Spleen (tissue), 11 donors: Measurements from ENCODE around the gene ZNF23. TPM values are rescaled to one million over a fixed set of nuclear protein-coding genes. Genes with fewer than 3 reads are reported as not detected.

Experiments used
- DNase-seq: peaks from one replicate; pipeline ENCODE4 v3.0.0-alpha.2; 2020
- H3K27ac ChIP-seq, 8 donors: fragments of 200-600 bp; sonication (generic) in 7 of 8; 1 replicate in 4 of 8; 2 replicates in 4 of 8; pipeline versions ENCODE4 v1.5.0 to v1.8.0; 2016 to 2021; ENCODE audit warnings: inconsistent platforms in 4 of 8, mild to moderate bottlenecking in 4 of 8, moderate library complexity in 1 of 8
- H3K27me3 ChIP-seq, 7 donors: fragments of 200-600 bp; sonication (generic) in 6 of 7; replicated peaks in 1 of 7; 1 replicate in 4 of 7; 2 replicates in 3 of 7; pipeline versions ENCODE4 v1.5.0 to v1.8.0; 2016 to 2021; ENCODE audit warnings: inconsistent platforms in 3 of 7, mild to moderate bottlenecking in 1 of 7
- H3K36me3 ChIP-seq, 6 donors: fragments of 200-600 bp; sonication (generic) in 5 of 6; 1 replicate in 4 of 6; 2 replicates in 2 of 6; pipeline versions ENCODE4 v1.5.0 to v1.8.0; 2016 to 2021; ENCODE audit warnings: inconsistent platforms in 2 of 6
- H3K4me1 ChIP-seq, 6 donors: fragments of 200-600 bp; sonication (generic) in 5 of 6; 1 replicate in 3 of 6; 2 replicates in 3 of 6; pipeline versions ENCODE4 v1.5.0 to v1.8.0; 2016 to 2021; ENCODE audit warnings: inconsistent platforms in 3 of 6
- H3K4me3 ChIP-seq, 8 donors: fragments of 200-600 bp; sonication (generic) in 7 of 8; 1 replicate in 4 of 8; 2 replicates in 4 of 8; pipeline versions ENCODE4 v1.5.0 to v1.8.0; 2016 to 2021; ENCODE audit warnings: inconsistent platforms in 4 of 8, mild to moderate bottlenecking in 4 of 8, moderate library complexity in 2 of 8
- H3K9me3 ChIP-seq, 8 donors: fragments of 200-600 bp; sonication (generic) in 7 of 8; 1 replicate in 4 of 8; 2 replicates in 4 of 8; pipeline versions ENCODE4 v1.5.0 to v1.8.0; 2016 to 2021; ENCODE audit warnings: inconsistent platforms in 4 of 8
- POLR2A ChIP-seq, 3 donors: fragments of 450-650 bp; IDR thresholded peaks; one replicate each; pipeline ENCODE4 v1.5.1; 2017; ENCODE audit warnings: antibody characterized with exemption in 3 of 3, mild to moderate bottlenecking in 1 of 3
- POLR2AphosphoS5 ChIP-seq, 3 donors: sonication (generic); formaldehyde crosslinking; IDR thresholded peaks; one replicate each; pipeline ENCODE4 v1.5.1; 2017; ENCODE audit warnings: antibody characterized with exemption in 3 of 3
- WGBS, 5 donors: extraction: QIAGEN DNeasy Blood & Tissue Kit in 3 of 5; methylation state at CpG; one replicate each; pipeline versions ENCODE4 v1.1.5 to v1.1.7; 2013 to 2018; 5-methylcytosine and 5-hydroxymethylcytosine counted together
- intact Hi-C: fragments of 100-400 bp; cut with DNase I; formaldehyde crosslinking; loops from one replicate; pipeline ENCODE4 v1.15.0; 2023; ENCODE audit warnings: low total_unique reads
- polyA plus RNA-seq, 3 donors: library from polyadenylated mRNA; stranded (reverse); fragments of 200-250 nt; gene quantifications; one replicate each; pipeline ENCODE4 v1.2.1, GENCODE V29; 2013
- total RNA-seq, 7 donors: library from RNA; depleted of rRNA in 3 of 7; stranded (reverse); fragments of >200 nt in 3 of 7; fragmentation: NEBNext Ultra II Directional in 4 of 7; extraction: Animal tissue kit (Norgen Biotek cat#: 25700) in 4 of 7; gene quantifications; one replicate each; pipeline versions ENCODE4 v1.1.0 to v1.2.1, GENCODE V29; 2016 to 2021
- TF ChIP-seq, protein P1 (sequence below), 11 experiments: fragments of 200-600 bp in 7 of 11; fragments of 450-650 bp in 4 of 11; sonication (generic) in 4 of 11; IDR thresholded peaks in 8 of 11; conservative IDR thresholded peaks in 3 of 11; 1 replicate in 7 of 11; 2 replicates in 4 of 11; pipeline versions ENCODE4 v1.4.0 to v1.8.0; 2016 to 2021; ENCODE audit warnings: antibody characterized with exemption in 11 of 11, inconsistent platforms in 4 of 11, mild to moderate bottlenecking in 1 of 11
- donor health status: healthy with polysubstance abuse.
- donor health status: DM: no; HTN: no; CAD: no; lungs with moderate emphysema.
- donor health status: DM: no; HTN: no; CAD: no.
- donor health status: Bipolar disorder and iron deficiency.
- donor health status: healthy.
- donor health status: DM: no; HTN: no; CAD: no.
- donor health status: DM: yes; HTN: yes; CAD: no.

ZNF23 gene
- total and polyA plus RNA-seq, 10 donors, result 6.3 to 12.4 (median 10.6) TPM

DNA sequence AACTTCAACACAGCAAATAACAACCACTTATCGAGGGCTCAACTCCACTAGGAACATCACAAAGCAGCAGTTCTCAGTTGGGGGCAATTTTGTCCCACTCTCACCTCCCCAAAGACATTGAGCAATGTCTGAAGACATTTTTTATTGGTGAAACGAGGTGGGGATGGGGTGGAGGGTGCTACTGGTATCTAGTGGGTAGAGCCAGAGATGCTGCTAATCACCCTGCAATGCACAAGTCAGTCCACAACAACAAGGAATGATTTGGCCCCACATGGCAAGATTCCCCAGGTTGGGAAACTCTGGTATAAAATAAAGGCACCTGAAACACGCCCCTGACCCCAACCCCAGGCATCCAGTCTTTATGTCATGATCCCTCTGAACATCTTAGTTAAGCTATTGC lies 53.5 kb downstream of the ZNF23 start:
- intact Hi-C loops, result no loop called here
- 43 to 61% (median 48%) methylated on average over 3 of the region's 3 CpGs for WGBS, 5 donors
- no peak overlapping the region for H3K4me3 ChIP-seq
- peaks cover 0 to 15% (median 8%) of the 10 kb centered on the region in 6 donors for H3K4me1 ChIP-seq
- H3K27me3 ChIP-seq, result peaks cover 0 to 39% (median 7%) of the 10 kb centered on the region in 7 donors
- no peak overlapping the region for H3K27ac ChIP-seq
- DNase-seq, result no peak
- no peaks in the 10 kb centered on the region for H3K36me3 ChIP-seq
- TF ChIP-seq POLR2A (IDR thresholded peaks at IDR 0.05), result no peak
- no peak for TF ChIP-seq POLR2AphosphoS5 (IDR thresholded peaks at IDR 0.05)
- TF ChIP-seq, protein P1, sequence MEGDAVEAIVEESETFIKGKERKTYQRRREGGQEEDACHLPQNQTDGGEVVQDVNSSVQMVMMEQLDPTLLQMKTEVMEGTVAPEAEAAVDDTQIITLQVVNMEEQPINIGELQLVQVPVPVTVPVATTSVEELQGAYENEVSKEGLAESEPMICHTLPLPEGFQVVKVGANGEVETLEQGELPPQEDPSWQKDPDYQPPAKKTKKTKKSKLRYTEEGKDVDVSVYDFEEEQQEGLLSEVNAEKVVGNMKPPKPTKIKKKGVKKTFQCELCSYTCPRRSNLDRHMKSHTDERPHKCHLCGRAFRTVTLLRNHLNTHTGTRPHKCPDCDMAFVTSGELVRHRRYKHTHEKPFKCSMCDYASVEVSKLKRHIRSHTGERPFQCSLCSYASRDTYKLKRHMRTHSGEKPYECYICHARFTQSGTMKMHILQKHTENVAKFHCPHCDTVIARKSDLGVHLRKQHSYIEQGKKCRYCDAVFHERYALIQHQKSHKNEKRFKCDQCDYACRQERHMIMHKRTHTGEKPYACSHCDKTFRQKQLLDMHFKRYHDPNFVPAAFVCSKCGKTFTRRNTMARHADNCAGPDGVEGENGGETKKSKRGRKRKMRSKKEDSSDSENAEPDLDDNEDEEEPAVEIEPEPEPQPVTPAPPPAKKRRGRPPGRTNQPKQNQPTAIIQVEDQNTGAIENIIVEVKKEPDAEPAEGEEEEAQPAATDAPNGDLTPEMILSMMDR (IDR thresholded peaks at IDR 0.05 in 8 of 11, conservative IDR thresholded peaks at IDR 0.05 in 3 of 11), result no peak
- peaks cover 0 to 17% (median 11%) of the 10 kb centered on the region in 8 donors for H3K9me3 ChIP-seq

DNA sequence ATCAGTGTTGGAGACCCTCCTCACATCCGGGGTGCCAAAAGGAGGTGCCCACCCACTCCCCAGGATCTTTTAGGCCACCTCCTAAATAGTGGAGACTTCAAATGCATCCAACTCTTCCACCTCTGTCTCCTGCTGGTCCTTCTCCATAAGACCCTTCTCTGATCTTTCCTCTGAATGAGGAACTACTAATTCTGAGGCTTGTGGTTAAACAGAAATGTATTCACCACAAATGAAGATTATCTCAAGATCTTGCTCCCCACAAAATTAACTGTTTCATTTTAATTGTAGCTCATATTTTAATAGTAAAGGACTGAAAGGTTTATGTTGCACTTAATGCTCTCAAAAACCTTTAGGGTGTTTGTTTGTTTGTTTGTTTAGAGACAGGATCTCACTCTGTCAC lies 54.3 kb downstream of the ZNF23 start:
- Histone ChIP-seq H3K27me3 (peaks cover 0 to 45% (median 7%) of the 10 kb centered on the region in 7 donors), H3K4me3 (no peak overlapping the region), H3K36me3 (no peaks in the 10 kb centered on the region), H3K9me3 (peaks cover 0 to 18% (median 11%) of the 10 kb centered on the region in 8 donors), H3K4me1 (peaks cover 0 to 12% (median 7%) of the 10 kb centered on the region in 6 donors), H3K27ac (no peak overlapping the region)
- intact Hi-C loops, result no loop called here
- TF ChIP-seq POLR2A (IDR thresholded peaks at IDR 0.05) (no peak), POLR2AphosphoS5 (IDR thresholded peaks at IDR 0.05) (no peak)
- TF ChIP-seq, protein P1 (IDR thresholded peaks at IDR 0.05 in 8 of 11, conservative IDR thresholded peaks at IDR 0.05 in 3 of 11), result no peak
- DNase-seq, result no peak
- WGBS, 5 donors, result 63 to 73% (median 65%) methylated on average over 1 of the region's 1 CpG

DNA sequence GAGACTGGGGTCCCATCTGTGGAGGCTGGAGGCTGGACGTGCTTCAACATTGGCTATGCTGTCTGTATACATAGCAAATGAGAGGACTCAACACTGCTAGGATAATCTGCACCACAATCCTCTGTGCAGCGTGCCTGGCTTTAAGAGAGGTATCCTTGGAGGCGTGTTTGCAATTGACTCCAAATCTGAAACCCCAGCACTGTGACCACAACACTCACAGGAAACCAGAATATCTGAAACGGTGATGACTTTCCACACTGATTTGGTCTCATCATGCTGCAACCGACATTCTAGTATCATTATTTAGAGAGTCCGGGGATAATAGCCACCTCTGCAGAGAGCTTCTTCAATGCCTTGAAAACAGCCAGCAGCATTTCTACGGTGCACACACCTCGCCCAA lies 55.3 kb downstream of the ZNF23 start:
- intact Hi-C loops, result no loop called here
- Histone ChIP-seq H3K4me1 (peaks cover 0 to 4% (median 0%) of the 10 kb centered on the region in 6 donors), H3K27ac (no peak overlapping the region), H3K27me3 (peaks cover 0 to 43% (median 0%) of the 10 kb centered on the region in 7 donors), H3K4me3 (no peak overlapping the region), H3K9me3 (peaks cover 0 to 18% (median 11%) of the 10 kb centered on the region in 8 donors), H3K36me3 (no peaks in the 10 kb centered on the region)
- TF ChIP-seq POLR2AphosphoS5 (IDR thresholded peaks at IDR 0.05) (no peak), POLR2A (IDR thresholded peaks at IDR 0.05) (no peak)
- TF ChIP-seq, protein P1 (IDR thresholded peaks at IDR 0.05 in 8 of 11, conservative IDR thresholded peaks at IDR 0.05 in 3 of 11), result no peak
- WGBS, 5 donors, result 44 to 53% (median 50%) methylated on average over 5 to 8 of the region's 8 CpGs
- DNase-seq, result no peak

DNA sequence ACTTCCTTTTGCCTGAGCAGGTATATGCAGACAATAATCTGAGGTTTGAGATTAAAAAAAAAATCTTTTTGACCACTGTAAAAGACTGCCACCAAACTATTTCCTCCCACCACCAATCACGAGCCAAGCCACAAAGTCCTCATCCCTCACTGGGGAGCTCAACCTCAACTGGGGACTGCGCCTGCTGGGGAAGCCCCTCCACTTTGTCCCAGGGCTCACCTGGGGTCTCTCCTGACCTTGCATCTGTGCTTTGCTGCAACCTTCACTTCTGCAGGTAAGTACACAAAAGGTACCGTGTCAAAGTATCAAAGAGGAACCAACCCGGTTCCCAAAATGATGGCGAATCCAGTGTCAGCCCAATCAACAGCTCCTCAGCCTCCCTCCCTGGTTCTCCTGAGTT lies 55.7 kb downstream of the ZNF23 start:
- Histone ChIP-seq H3K4me1 (peaks cover 0 to 4% (median 0%) of the 10 kb centered on the region in 6 donors), H3K4me3 (no peak overlapping the region), H3K27ac (no peak overlapping the region), H3K9me3 (peaks cover 0 to 18% (median 11%) of the 10 kb centered on the region in 8 donors), H3K27me3 (peaks cover 0 to 39% (median 0%) of the 10 kb centered on the region in 7 donors), H3K36me3 (no peaks in the 10 kb centered on the region)
- intact Hi-C loops, result no loop called here
- no peak for TF ChIP-seq POLR2AphosphoS5 (IDR thresholded peaks at IDR 0.05)
- no peak for TF ChIP-seq POLR2A (IDR thresholded peaks at IDR 0.05)
- 64 to 79% (median 67%) methylated on average over 5 of the region's 5 CpGs for WGBS, 5 donors
- DNase-seq, result no peak
